ENCODE data around the gene PVALB. TPM values are rescaled to one million over a fixed set of nuclear protein-coding genes. Genes with fewer than 3 reads are reported as not detected.

PVALB gene
- total RNA-seq, 4 donors from 2014 or later: not detected

DNA sequence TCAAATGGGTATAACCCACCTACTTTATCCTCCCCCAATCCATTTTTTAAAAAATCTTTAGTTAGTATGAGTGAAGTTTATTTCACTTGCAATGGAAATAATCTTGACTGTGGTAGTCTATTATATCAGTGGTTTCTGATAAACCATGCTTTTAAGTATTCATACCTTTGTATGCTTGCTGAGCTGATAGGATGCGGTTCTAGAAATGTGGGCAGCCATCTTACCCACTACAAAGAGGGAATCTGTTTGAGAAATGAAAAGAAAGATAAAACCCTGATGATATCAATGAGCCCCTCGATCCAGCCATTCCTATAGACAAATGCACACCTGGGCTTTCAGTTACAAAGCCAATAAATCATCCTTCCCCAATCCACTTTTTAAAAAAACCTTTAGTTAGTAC, 13.8 kb upstream of the PVALB start:
- TF ChIP-seq, protein P1, sequence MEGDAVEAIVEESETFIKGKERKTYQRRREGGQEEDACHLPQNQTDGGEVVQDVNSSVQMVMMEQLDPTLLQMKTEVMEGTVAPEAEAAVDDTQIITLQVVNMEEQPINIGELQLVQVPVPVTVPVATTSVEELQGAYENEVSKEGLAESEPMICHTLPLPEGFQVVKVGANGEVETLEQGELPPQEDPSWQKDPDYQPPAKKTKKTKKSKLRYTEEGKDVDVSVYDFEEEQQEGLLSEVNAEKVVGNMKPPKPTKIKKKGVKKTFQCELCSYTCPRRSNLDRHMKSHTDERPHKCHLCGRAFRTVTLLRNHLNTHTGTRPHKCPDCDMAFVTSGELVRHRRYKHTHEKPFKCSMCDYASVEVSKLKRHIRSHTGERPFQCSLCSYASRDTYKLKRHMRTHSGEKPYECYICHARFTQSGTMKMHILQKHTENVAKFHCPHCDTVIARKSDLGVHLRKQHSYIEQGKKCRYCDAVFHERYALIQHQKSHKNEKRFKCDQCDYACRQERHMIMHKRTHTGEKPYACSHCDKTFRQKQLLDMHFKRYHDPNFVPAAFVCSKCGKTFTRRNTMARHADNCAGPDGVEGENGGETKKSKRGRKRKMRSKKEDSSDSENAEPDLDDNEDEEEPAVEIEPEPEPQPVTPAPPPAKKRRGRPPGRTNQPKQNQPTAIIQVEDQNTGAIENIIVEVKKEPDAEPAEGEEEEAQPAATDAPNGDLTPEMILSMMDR (IDR thresholded peaks at IDR 0.05; ENCODE audit: low read depth): no peak

DNA sequence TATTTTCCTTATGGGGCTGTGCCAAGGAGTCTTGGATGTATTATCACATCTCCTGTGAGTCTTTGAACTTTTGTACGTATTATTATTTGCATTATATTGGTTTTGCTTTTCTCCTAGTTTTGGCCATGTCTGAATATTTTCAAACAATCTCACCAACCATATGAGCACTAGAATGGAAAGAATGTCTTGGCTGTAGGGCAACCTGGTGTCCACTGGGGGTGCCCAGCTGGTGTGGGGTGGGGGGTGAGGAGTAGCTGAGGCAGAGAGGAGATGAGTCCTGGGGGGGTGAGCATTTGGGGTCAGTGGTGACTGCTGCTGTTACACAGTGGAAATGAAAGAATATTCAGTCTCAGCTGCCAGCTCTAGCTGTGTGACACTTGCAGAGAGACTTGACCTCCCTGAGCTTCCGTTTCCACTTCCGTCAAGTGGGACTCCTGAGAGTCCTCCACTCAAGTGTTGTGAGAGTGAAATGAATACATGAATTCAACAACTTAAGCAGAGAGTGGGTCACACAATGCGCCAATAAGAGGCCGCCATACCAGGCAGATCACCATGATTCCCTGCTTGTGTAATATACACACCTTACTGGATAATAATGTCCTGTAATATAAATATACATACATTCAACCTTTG, 12.7 kb upstream of the PVALB start:
- TF ChIP-seq, protein P1 (IDR thresholded peaks at IDR 0.05; ENCODE audit: low read depth): no peak

DNA sequence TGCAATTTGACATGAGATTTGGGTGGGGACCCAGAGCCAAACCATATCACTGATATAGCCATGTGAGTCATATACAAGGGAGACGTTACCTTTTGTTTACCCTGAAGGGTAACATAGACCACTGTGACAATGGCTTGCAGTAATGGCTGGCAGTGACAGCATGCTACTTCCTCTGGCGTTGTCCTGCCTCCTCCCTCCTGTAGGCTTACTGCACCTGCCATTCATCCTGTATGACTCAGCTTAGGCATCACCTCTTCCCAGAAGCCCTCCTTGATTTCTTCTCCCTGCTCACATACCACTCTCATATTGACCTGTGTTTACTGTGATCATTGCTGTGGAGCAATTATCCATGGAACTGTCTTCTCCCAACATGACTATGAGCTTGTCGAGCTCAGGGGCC, 12.0 kb upstream of the PVALB start:
- TF ChIP-seq, protein P1 (IDR thresholded peaks at IDR 0.05; ENCODE audit: low read depth): no peak

DNA sequence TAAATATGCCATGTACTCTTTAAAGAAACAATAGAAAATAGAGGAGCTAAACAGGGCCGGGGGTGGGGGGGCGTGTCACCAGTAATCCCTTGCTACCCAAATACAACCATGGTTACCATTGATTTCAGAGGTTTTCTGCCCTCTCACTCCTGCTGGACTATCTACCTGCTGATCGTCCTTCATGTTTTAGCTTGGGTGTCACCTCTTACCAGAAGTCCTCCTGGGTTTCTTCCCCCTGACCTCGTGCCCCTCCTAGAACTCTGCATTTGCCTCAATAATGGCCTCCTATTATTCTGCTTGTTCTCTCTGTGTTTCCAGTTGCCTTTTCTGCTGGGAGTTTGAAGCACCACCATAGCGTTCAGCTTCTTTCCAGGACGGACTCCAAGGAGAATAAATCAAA, 9.4 kb upstream of the PVALB start:
- TF ChIP-seq, protein P1 (IDR thresholded peaks at IDR 0.05; ENCODE audit: low read depth): no peak

DNA sequence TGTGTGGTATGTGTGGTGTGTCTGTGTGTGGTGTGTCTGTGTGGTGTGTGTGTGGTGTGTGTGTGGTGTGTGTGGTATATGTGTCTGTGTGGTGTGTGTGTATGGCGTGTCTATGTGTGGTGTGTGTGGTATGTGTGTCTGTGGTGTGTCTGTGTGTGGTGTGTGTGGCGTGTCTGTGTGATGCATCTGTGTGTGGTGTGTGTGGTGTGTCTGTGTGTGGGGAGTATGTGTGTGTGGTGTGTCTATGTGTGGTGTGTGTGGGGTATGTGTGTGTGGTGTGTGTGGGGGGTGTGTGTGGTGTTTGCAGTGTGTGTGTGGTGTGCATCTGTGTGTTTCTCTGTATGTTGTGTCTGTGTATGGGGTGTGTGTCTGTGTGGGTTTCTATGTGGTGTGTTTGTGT, 7.8 kb upstream of the PVALB start:
- TF ChIP-seq, protein P1 (IDR thresholded peaks at IDR 0.05; ENCODE audit: low read depth): no peak

DNA sequence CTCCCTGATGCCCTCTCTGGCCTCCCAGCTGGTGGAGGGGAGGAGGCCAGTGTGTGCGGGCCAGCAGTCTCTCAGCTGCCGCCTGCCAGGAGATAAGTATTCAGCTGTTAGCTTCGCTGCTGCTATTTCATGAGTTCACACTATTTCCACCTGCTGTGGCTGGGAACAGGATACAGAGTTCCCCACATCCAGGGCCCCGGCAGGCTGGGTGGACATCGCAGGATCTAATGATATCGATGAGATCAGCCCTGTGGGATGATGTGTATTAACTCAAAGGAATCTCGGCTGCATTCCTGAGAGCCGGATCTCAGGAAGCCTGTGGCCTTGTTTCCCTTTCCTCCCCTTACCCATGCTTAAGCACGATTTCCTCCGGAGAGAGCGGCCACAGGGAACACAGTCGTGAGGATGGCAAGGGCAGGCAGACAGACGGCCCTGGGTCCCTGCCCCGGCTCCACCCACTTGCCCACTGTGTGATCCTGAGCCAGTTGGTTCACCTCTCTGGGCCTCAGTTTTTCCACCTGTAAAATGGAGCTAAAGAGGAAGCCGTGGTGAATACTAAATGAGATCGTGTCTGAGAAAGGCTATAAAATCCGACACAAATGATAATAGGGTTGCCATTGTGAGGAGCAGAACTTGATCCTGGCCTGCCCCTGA, 6.5 kb upstream of the PVALB start:
- TF ChIP-seq, protein P1 (IDR thresholded peaks at IDR 0.05; ENCODE audit: low read depth): no peak

DNA sequence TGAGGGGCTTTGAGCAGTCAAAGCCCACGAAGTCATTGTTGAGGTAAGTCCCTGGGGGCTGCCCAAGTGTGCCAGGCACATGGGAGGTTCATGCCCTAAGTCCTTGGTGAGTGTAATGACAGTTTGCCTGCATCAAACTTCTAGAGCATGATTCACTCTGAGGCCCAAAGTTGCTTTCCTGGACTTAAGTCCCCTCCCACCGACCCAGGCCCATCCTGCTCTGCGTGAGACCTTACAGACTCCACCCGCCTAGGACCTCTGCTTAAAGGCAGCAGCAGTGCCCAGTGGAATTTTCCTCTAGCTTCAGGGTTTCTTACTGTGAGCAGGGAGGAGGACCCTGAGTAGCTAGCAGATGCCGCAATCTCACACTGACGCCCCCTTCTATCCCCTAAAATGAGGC, 5.7 kb upstream of the PVALB start:
- TF ChIP-seq, protein P1 (IDR thresholded peaks at IDR 0.05; ENCODE audit: low read depth): no peak

Measured in subcutaneous adipose tissue (tissue), 4 donors.